Right forelimb (tissue), 1 donor: ENCODE data around the gene WLS.
"Not testable (repeated sequence)": the region's sequence is repeated elsewhere in the genome, so short reads cannot be mapped to it uniquely, and the experiment has no call there.

Experiments used
- DNase-seq: peaks from one replicate; pipeline ENCODE4 v3.0.0-alpha.2; 2018

WLS gene

DNA sequence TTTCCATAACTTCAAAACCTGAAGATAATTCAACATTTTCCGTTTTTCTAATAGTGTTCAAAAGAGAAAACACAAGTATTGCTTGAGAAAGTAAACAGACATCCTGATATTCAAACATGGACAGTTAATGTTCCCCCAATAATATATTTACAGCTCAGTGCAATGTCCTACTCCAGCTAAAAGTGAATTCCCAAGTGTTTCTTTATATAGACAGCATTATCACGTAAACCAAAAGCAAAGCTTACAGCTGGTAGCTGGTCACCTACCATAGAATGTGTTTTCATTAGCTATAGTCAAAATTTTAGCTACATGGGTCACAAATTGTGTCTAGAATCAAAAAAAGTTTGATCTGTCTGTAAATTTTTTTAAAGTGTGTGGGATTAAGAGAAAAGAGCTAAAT, 34.9 kb downstream of the WLS start:
- DNase-seq: no peak

DNA sequence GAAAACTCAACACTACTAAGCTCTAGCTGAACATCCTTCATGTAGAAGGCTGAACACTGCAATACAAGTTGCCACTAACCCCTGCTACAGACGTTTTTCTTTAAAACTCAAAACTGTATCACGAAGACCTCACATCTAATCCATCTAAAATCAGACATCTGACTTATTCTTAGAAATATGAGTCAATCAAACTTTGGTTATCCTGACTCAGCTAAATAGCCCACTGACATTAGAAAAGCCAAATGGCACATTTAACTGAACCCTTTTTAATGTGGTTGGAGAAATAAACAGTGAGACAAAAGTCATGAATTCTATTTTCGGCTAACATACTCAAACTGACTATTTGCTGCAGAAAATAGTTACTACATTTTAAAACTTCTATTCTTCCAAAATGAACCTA, 35.6 kb downstream of the WLS start:
- no peak for DNase-seq

DNA sequence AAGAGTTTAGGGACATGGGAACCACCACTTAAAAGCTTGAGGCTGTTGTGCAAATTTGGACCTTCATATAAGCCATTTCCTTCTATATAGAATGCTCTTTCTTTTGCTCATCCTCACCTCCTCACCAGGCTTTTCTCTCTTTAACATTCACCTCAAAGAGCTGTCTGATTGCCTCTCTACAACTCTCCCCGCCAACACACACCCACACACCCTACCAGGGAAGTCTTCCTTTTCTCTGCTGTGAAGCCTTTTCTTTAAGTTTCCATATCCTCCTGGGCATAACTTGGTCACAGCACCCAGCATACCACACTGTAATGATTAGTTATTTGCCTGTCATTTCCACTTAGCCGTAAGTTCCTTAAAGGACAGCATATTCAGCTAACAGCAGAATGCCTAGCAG, 40.6 kb downstream of the WLS start:
- no peak for DNase-seq

DNA sequence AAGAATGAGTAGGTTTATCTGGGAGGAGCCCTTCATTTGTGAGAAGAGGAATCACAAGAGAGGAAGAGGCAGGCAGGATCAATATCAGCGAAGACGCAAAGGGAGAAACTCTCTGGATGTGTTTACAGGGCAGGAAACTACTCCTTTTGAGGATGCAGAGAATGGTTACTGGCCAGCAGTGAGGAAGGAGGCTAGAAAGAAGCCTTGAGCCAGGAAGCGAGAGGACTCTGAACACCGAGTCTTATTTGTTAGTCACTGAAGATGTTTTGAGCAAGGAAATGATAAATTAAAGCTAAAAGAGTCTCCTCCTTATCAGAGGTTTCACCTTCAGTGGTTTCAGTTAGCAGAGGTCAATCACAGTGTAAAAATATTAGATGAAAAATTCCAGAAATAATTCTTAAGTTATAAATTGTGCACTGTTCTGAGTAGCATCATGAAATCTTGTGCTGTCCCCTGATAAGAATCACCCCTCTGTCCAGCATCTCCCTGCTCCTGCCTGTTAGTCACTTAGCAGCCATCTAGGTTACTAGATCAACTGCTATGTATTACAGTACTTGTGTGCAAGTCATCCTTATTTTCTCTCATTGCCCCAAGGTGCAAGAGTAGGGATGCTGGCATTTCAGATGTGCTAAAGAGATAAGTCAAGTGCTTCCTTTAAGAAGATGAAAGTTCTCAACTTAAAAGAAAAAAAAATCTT, 43.5 kb downstream of the WLS start:
- DNase-seq: no peak

DNA sequence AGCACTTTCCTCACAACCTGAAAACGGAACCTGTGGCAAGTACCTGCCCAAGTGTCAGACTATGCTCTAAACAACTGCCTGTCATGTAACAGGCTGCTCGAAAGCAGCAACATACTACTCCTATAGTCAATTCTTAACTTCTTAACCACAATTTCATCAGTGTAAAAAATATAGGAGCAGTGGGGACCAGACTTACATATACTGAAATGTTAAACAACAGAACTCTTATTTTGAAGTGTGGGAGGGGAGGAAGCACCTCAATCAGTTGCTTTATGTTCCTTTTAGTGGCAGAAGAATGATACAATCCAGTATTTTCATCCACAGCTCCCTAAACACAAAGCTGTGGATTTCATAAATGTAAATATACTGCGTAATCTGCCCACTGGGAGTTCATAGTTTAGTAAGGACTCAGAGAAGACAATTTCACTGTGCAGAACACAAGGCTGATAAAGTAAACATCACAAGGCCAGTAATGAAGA, 44.2 kb downstream of the WLS start:
- DNase-seq: no peak

DNA sequence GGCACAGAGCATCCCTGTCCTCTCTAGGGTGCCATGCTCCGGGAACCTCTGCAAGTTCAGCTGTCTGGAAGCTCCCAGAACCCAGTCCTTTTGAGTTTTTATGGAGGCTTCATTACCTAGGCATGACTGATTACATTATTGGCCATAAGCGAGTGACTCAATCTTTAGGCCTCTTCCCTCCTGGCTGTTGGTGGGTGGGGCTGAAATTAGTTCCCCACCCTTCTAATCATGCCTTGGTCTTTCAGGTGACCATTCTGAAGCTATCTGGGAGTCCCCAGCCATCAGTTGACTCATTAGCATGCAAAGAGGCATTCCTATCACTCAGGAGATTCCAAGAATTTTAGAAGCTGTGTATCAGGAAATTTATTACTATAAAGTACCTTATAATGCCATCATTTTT, 46.6 kb downstream of the WLS start:
- no peak for DNase-seq

DNA sequence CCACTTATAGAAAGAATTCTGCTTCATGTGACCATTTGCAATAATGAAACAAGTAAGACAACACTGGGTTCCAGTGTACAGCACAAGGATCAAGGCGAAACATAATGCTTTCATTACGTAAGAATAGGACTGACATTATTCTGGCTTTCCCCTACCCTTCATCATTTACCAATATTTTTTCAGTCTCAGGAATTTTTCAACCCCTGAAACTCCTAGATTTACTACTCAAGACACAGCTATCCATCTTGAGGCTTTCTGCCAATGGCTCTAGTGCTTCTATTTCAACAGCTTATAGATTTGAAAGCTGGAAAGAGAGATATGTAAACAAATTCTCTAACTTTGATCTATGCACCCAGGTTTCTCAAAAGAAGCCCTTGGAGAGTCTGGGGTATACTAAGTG, 48.4 kb downstream of the WLS start:
- DNase-seq: no peak

DNA sequence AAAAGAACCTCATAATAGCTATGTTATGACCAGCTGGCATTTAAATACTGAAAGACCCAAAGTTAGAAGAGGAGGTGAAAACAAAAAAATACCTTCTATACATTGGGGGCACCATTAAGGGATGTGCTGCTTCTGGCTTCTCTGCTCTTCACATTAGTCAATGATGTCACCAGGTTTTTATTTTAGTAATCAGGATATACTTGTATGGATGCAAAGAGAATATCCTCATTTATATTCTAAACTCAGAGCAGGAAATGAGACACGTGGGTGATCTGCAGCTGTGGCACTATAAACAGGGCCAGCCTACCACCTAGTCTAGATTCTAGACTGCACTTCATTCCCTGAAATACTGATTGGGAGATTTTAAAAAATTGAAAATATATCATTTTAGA, 51.2 kb downstream of the WLS start:
- no peak for DNase-seq

DNA sequence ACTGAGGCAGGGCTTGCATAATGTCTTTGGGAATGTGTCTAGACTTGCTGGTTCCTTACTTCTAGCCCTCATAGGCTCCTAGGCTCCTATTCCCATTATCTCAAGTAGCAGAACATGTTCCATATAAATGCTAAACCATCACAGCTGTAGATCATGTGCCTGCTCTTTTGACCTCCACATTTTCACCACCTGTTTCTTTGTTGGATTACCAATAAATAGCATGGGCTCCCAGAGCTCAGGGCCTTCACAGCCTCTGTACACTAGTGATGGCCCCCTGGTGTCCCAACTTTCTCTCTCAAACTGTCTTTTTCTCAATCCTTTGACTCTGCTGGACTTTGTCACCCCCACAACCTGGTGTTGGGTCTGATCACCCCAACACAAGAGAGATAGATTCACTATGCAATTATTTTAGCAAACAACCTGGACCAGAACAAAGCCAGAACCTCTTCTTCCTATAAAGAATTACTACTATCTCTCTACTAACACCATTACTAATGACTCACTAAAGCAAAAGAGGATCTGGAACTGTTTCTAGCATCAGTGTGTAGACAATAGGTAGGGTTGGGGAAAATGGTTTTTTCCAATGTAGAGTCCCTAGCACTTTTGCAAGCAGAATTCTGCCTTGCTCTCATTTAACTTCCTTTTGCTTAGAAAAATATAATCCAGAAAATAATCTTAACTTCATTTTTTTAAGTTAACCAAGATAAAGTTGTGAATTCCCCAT, 51.7 kb downstream of the WLS start:
- no peak for DNase-seq

DNA sequence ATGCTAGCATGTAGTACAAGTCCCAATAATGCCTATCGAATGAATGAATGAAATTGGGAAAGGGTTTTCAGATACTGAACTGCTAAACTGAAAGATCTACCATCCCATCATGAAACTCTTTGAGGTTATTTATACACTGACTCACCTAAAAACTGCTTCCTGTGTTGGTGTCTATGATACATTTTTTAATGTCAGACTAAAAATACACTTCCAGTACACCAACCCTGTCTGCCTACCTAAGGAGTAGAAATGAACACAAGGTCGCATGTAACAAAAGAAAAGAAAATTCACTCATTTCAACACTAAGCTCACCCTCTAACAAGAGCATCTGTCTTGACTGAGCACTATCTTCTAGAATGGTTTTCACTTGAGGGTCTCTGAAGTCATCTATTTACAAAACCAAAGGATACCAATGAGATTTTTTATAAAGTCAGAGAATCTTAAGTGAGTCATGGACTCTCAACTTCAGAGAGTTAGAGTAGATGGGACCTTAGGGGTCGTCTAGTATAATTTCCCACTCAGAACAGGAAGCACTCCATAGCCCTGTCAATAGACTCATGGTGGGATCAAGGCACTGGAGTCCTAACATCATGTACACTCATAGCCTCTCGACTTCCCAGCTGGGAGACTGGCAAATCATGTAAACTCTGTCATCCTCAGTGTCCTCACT, 53.4 kb downstream of the WLS start:
- no peak for DNase-seq

DNA sequence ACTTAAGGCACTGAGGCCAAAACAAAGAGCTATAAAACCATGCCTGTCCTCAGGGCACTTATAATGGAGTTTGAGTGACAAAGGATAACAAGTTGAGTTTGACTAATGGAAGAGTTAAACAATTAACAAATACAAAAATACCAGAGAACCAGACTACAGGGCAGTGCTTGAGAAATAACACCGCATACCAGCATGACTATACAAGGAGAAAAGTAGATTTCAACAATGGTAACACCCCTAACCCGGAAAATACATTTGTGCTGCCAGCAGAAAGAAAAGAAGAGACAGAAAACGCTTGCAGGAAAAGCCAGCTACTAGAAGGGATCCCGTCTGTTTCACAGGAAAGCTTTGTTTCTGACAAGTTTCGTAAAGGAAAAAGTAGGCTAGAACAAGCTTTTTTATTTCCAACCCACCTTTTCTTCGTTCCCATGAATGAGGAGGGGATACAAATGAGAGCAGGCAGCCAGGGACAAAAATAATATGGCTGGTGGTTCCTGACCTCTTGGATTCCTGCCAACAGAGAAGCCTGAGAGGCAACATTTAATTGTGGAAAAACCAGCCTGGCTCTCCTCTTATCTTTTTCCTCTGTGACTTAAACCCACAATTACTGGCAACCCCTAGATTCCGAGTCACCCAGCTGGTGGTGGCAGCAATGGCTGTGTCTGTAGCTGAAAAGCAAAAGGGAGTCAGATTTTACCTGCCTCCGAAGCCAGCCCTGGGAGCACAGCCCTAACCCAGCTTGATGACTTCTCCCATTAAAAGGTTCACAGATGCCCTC, 56.5 kb downstream of the WLS start:
- DNase-seq: no peak

DNA sequence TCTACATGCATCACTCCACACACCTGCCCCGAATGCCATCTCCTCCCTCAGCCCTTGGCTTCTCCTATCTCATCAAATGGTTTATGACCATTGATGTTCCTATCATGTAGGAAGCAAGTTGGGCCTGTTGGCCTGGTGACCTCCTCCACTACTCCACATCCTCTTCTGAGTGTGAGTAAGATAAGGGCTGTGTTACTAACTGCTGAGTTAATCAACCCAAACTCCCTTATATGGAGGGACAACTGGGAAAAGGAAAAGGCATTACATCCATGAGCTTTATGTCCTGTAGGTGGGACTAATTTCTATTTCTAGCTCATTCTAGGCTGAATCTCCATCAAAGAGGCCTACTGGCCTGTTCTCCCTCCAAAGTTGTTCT, 57.6 kb downstream of the WLS start:
- no peak for DNase-seq

DNA sequence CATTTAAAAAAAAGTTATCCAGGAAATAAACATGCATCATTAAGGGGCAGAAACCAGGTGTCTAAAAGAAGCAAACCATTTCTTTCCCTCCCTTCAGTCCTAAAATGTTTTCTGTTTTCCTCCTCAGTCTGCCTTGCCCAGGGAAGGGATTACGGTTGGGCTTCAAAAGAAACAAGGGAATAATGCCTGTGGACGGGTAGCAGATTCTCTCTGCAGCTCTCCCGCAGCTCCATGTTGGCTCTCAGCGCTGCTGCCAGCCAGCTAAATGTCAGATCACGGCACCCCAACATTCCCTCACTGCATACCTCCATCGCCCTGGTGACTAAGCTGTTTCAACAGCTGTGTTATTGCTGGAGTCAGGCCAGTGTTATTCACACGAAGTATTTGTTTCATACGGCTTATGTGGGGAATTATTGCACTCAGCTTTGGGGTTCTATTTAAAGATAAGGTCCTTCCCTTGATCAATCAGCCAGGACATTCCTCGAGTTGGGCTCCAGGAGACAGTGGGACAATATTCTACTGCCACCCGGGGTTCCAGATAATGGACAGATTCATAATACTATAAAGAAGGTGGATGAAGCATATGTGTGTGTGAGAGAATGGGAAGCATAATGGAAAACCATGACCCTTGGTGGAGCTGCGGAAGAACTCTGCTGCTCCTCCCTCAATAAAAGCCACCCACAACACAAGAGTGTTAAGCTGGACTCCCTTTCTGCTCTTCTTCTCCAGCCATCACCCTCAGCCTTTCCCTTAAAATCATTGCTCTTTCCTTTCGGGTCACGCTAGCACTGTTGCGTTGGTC, 58.2 kb downstream of the WLS start:
- peak; percentile 69 for DNase-seq

DNA sequence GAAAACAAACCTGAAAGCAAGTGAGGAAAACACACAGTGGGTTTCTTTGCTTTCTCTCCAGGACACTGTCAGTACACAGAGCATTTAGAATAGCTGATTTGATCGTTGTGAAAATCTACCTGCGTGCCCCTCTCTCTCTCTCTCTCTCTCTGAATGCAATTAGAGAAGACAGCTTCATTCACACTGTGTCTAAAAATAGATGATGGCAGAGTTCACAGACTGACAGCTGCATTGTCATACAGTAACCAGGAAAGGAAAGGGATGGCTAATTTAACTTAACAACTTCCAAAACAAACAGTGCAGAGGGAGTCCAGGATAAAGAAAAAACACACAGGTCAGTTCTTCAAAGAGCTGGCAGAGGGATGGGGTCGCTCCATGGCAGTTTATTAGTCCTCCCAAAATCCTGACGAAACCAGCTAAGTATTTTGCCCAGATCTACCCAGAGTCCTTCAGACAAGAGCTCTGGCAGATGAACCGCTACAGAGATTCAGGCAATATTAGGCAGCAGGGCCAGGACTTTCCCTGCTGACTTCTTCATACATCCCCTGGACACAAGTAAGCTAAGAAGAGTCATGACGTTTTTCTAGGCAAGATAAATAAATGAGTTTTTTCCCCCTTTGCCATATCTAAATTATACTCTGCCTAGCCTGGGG, 58.9 kb downstream of the WLS start:
- DNase-seq: no peak

DNA sequence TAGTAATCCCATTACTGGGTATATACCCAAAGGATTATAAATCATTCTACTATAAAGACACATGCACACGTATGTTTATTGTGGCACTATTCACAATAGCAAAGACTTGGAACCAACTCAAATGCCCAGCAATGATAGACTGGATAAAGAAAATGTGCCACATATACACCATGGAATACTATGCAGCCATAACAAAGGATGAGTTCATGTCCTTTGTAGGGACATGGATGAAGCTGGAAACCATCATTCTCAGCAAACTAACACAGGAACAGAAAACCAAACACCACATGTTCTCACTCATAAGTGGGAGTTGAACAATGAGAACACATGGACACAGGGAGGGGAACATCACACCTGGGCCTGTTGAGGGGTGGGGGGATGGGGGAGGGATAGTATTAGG, 60.5 kb downstream of the WLS start:
- DNase-seq: not testable (repeated sequence)

DNA sequence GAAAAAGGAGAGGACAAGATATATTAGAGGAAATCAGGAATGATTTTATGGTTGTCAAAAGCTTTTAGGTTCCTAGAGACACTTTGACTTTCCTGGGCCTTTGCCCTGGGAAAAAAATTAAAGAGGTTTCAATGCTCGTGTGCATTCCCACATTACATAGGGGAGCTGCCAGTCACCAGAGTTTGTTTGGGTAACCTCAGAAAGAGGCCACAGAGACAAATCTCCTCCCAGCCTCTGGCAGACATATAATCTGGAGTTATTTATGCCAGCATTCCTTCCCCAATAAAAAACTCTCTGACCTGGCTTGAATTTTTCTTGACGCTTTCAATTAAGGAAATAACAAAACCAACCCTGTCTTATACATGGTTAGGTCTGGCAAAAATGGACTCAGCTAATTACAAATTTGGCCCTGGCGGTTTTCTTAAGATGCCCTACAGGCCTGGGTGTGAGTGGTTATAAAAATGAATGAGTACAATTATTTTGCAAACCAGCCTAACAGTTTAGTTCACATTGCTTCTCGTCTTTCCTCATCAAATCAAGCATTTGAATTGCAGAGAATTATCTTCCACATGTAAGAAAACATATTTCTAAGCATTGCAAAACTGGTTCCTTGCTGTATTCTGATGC, 63.7 kb downstream of the WLS start:
- DNase-seq: no peak

DNA sequence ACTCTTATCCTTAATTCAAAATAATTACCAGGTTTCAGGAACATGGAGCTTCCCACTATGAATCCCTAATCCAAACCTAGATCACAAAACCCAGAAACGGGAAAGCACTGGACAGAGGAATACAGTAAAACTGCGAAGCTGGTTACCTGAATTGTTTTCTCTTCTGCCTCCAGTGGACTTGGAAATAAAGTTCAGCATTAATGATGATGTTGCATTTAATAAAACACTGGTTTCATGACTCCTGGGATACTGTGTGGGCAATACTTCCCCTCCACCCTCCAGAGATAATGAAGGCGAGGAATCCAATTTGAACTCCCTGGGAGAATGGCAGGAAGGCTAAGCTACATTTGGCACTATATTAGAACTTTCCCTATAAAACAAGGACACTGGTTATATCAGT, 65.1 kb downstream of the WLS start:
- DNase-seq: no peak

DNA sequence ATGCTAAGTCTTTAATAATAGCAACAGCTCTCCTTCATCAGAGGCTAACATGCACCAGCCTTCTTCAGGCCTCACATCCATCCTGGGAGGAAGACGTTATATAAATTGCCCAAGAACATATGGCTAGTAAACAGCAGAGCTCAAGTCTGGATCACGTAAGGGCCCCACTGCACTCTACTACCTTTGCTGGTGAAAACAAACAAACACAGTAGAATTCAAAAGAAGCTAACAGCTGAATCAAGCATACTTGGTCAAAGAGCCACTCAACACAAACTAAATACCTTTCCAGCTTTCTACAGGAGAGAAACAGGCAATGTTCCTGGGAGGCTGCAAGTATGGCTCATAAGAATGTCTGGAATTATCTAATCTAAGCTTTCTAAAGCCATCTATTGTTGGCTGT, 66.0 kb downstream of the WLS start:
- DNase-seq: no peak

DNA sequence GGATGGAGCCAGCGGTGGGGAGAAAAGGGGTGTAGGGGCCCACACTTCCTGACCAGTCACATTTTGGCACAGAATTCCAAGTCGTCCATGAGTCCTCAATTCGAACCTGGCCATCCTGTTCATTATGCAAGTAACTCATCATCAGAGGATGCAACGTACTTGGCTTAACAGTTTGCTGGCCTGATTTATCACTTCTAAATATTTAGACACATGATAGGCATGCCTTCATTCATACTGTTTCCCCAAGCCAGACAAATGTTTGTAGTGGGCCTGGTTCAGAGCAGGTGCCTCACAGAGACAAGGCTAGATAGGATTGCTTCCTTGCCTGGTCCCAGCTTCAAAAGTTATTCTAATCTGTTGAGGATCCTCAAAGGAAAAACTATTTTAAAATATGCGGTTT, 66.7 kb downstream of the WLS start:
- DNase-seq: no peak

DNA sequence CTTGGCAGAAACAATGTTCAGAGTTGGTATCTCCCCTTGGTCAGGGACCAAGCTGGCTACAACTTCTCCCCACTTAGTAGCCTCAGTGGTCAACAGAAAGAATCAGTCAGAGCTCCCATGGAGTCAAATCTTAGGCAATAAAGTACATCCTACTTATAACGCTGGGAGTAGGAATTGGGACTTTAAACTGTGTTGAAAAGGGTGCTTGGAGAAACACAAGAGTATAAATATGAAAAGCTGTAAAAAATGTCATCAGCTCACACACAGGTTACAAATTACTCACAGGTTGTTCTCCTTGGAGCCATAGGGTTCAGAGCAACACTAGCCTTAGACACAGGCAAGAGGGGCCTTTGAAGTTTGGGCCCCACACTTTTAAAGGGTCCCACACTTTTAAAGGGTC, 67.4 kb downstream of the WLS start:
- DNase-seq: no peak

DNA sequence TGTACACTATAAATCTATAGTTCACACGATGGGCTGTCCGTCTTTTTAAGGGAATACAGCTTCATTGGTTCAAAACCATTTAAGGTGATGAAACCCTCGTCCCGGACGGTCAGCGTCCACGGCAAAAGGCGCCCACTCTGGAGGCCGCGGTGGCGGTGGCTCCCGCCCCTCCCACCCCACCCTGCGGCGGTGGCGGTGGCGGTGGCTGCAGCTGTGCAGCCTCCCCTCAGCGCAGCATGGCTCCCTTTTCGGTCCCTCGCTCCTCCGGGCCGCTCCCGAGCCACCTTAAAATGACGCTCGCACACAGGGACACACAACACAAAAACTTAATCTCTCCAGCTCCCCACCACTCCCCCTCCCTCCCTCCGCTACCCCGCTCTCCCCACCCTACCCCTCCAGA, 69.1 kb downstream of the WLS start:
- no peak for DNase-seq

DNA sequence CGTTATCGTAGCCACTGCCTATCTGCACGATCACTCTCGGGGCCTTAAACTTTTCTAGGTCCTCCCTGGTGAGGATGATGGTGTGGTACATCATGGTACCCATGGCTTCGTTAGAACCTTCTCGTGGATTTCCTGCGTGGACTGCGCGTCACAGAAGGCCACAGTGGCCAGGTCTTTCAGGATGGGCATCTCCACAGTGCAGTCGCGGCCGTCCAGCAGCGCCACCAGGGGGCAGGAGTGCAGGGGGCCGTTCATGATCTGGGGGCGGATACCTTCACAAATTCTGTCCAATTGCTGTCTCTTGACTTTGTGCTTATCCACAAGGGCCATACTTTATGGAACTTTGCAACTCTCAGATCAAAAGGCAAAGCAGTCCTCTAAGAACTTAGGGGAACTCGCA, 69.6 kb downstream of the WLS start:
- DNase-seq: no peak
